GM21423 (cell line): Measurements from ENCODE around the gene ZSCAN26.
"Not testable (repeated sequence)": the region's sequence is repeated elsewhere in the genome, so short reads cannot be mapped to it uniquely, and the experiment has no call there.

Experiments used
- ATAC-seq: cut with Tn5 transposase; IDR thresholded peaks from one replicate; pipeline ENCODE4 v1.9.1; 2021; ENCODE audit warnings: mild to moderate bottlenecking, moderate library complexity; ENCODE audit not compliant: unreplicated experiment

Gene ZSCAN26

GRCh38 chr6:28254121-28254519, 12.8 kb upstream of the ZSCAN26 start:
- no peak for ATAC-seq

- no peak for ATAC-seq
These were observed 9.9 kb upstream of the ZSCAN26 start for GRCh38 chr6:28257042-28257441.

- ATAC-seq: no peak
These were observed 7.8 kb upstream of the ZSCAN26 start, which contains the start of gene NKAPL for GRCh38 chr6:28258877-28259777. TSS of gene NKAPL (plus strand) at chr6:28259297. CDS start at chr6:28259372, 75 bp downstream.

- ATAC-seq: no peak
These were observed 3.0 kb upstream of the ZSCAN26 start for GRCh38 chr6:28263922-28264321.

- no peak for ATAC-seq
These were observed 2.0 kb upstream of the ZSCAN26 start for GRCh38 chr6:28264834-28265401.

- no peak for ATAC-seq
These were observed 381 bp upstream of the ZSCAN26 start for GRCh38 chr6:28266563-28266961.

GRCh38 chr6:28267695-28268059, 734 bp downstream of the ZSCAN26 start:
- no peak for ATAC-seq

- ATAC-seq: no peak
These were observed 2.5 kb downstream of the ZSCAN26 start for GRCh38 chr6:28269492-28269891.

- no peak for ATAC-seq
These were observed 7.9 kb downstream of the ZSCAN26 start for GRCh38 chr6:28274888-28275287.

- ATAC-seq: no peak
These were observed 10.8 kb downstream of the ZSCAN26 start for GRCh38 chr6:28277746-28278145.

GRCh38 chr6:28280595-28281287, 13.8 kb downstream of the ZSCAN26 start:
- ATAC-seq: no peak

GRCh38 chr6:28281288-28282064, 14.5 kb downstream of the ZSCAN26 start, which contains the start of gene PGBD1:
TSS of gene PGBD1 (plus strand) at chr6:28281572. CDS start at chr6:28283814, 2,242 bp downstream.
- ATAC-seq: peak; percentile 77

- ATAC-seq: no peak
These were observed 16.0 kb downstream of the ZSCAN26 start for GRCh38 chr6:28282926-28283325.

- ATAC-seq: no peak
These were observed 24.6 kb downstream of the ZSCAN26 start for GRCh38 chr6:28291573-28291972.

GRCh38 chr6:28295326-28295725, 28.4 kb downstream of the ZSCAN26 start:
- ATAC-seq: no peak

GRCh38 chr6:28296520-28297060, 29.6 kb downstream of the ZSCAN26 start:
- no peak for ATAC-seq

- peak; percentile 91 for ATAC-seq
These were observed 36.6 kb downstream of the ZSCAN26 start for GRCh38 chr6:28303570-28303969.

- not testable (repeated sequence) for ATAC-seq
These were observed 39.4 kb downstream of the ZSCAN26 start for GRCh38 chr6:28306363-28306762.

- no peak for ATAC-seq
These were observed 44.3 kb downstream of the ZSCAN26 start for GRCh38 chr6:28311139-28311823.

GRCh38 chr6:28312939-28313338, 46.0 kb downstream of the ZSCAN26 start:
- ATAC-seq: no peak
